BLaER1 treated with 17β-estradiol and CSF1 and Interleukin-3, amounts not matched to agents 10 nM and 100 nM (cell line): ENCODE measurements around the gene LPIN1.
A peak's percentile ranks its signal among the peaks of the same experiment; 100 is the strongest.

Experiments used
- H3K27ac ChIP-seq, 11 experiments: shearing (Covaris generic); formaldehyde crosslinking; 2 replicates each; pipeline ENCODE4 v1.8.1; 2022
- H3K27me3 ChIP-seq, 11 experiments: shearing (Covaris generic); formaldehyde crosslinking; 2 replicates each; pipeline ENCODE4 v1.8.1; 2022
- H3K36me3 ChIP-seq, 11 experiments: shearing (Covaris generic); formaldehyde crosslinking; 2 replicates each; pipeline ENCODE4 v1.8.1; 2022
- H3K4me1 ChIP-seq, 10 experiments: shearing (Covaris generic); formaldehyde crosslinking; 2 replicates each; pipeline ENCODE4 v1.8.1; 2022
- H3K4me2 ChIP-seq, 11 experiments: shearing (Covaris generic); formaldehyde crosslinking; 2 replicates each; pipeline ENCODE4 v1.8.1; 2022
- H3K4me3 ChIP-seq, 10 experiments: shearing (Covaris generic); formaldehyde crosslinking; 2 replicates each; pipeline ENCODE4 v1.8.1; 2022
- H3K9ac ChIP-seq, 11 experiments: shearing (Covaris generic); formaldehyde crosslinking; 2 replicates each; pipeline ENCODE4 v1.8.1; 2022
- H3K9me3 ChIP-seq, 11 experiments: shearing (Covaris generic); formaldehyde crosslinking; replicated peaks in 1 of 11; 2 replicates each; pipeline ENCODE4 v1.8.1; 2022
- H4K20me1 ChIP-seq, 11 experiments: shearing (Covaris generic); formaldehyde crosslinking; 2 replicates each; pipeline ENCODE4 v1.8.1; 2022
- Cebpa-rat ChIP-seq, 11 experiments: shearing (Covaris generic); IDR thresholded peaks; 2 replicates each; pipeline ENCODE4 v1.8.1; 2022

LPIN1 gene

DNA sequence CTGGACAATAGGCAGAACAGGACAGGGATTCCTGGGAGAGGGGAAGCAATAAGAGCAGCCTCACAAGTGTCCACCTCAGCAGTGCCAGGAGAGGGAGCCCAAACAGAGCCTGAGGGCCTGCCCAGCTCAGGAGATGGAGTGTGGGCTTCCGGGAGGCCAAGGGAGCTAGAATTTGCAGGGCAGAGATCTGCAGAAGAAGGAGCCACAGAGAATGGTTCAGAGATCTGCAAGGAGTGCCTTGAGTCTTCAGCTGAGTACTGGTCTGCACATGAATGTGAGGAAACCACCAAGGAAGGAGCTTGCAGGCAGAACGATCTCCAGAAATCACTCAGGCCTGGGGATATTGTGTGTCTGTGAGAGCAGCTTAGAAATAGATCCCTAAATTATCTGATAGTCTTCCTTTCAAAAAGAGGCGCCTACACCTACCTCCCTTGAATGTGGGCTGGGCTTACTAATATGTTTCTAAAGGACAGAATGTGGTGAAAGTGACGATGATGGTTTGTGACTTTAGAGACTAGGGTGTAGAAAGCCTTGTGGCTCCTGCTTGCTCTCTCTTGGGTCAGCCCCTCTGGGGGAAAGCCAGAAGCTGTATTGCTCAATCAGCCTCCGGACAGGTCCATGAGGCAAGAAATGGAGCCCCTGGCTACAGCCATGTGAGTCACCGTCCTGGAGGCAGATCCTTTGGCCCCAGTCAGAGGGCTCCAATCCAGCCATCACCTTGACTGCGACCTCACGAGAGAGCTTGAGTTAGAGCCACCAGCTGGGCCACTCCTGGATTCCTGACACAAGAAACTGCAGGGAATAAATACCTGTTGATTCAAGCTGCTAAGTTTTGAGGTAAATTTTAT is 7.6 kb upstream of the LPIN1 start:
- Histone ChIP-seq H4K20me1 (no peaks in the 10 kb centered on the region), H3K4me2 (peak overlapping the region in 4 of 11 experiments; percentile 0 to 49 (median 31); a peak in 5 of 22 replicates), H3K9me3 (no peaks in the 10 kb centered on the region), H3K4me1 (peaks cover 13 to 32% (median 18%) of the 10 kb centered on the region in 10 experiments), H3K27me3 (no peaks in the 10 kb centered on the region), H3K36me3 (no peaks in the 10 kb centered on the region), H3K9ac (no peak overlapping the region), H3K4me3 (no peak overlapping the region), H3K27ac (no peak overlapping the region)
- no peak; a peak in 1 of 22 replicates for TF ChIP-seq Cebpa-rat (IDR thresholded peaks at IDR 0.05)

DNA sequence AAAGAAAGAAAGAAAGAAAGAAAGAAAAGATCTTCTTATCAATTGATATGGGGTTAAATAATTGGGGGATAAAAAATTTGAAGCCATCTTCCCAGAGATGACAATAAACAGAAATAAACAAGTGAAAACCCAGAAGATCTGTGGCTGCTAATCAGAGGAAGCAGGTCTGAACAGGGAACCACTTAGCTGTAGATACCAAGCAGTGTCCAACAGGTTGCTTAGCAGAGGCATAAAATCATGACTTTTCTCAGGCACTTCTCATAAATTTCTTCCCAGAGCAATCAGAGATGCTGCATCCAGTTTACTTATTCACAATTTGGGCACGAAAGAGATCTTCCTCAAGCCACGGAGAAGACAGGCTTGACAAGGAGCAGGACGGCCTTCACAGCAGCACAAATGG is 5.7 kb upstream of the LPIN1 start:
- TF ChIP-seq Cebpa-rat (IDR thresholded peaks at IDR 0.05): no peak
- Histone ChIP-seq H3K4me3 (no peak overlapping the region), H4K20me1 (no peaks in the 10 kb centered on the region), H3K4me2 (no peak overlapping the region), H3K9ac (no peak overlapping the region), H3K27me3 (no peaks in the 10 kb centered on the region), H3K36me3 (no peaks in the 10 kb centered on the region), H3K9me3 (no peaks in the 10 kb centered on the region), H3K4me1 (peaks cover 31 to 50% (median 36%) of the 10 kb centered on the region in 10 experiments), H3K27ac (no peak overlapping the region)

DNA sequence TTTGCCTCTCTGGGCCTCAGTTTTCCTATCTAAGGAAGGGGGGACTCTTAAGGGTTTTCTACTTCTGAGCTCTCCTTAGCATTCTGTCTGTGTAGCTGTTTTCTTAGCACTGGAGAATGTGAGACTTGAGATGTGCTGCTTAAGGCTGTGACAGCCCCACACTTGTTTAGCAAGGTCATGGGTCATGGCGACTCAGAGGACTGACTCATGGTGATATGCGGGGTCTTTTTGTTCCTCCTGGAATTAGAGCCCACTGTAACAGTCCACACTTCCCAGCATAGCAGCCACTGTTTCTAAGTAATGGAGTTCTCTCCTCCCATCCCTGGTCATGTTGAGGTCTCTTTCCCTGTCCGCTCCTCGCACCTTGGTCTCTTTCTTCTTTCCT is 4.1 kb upstream of the LPIN1 start:
- H3K4me1 ChIP-seq: peaks cover 39 to 60% (median 46%) of the 10 kb centered on the region in 10 experiments
- H3K4me3 ChIP-seq: no peak overlapping the region
- H4K20me1 ChIP-seq: peaks cover 0 to 6% (median 0%) of the 10 kb centered on the region in 11 experiments; a peak in 5 of 22 replicates
- peak overlapping the region in 6 of 11 experiments; percentile 63 to 89 (median 80); a peak in 8 of 22 replicates for H3K4me2 ChIP-seq
- no peaks in the 10 kb centered on the region for H3K9me3 ChIP-seq
- no peaks in the 10 kb centered on the region for H3K27me3 ChIP-seq
- H3K9ac ChIP-seq: no peak overlapping the region
- no peak for TF ChIP-seq Cebpa-rat (IDR thresholded peaks at IDR 0.05)
- peak overlapping the region in 6 of 11 experiments; percentile 63 to 93 (median 73); a peak in 9 of 22 replicates for H3K27ac ChIP-seq
- no peaks in the 10 kb centered on the region for H3K36me3 ChIP-seq

DNA sequence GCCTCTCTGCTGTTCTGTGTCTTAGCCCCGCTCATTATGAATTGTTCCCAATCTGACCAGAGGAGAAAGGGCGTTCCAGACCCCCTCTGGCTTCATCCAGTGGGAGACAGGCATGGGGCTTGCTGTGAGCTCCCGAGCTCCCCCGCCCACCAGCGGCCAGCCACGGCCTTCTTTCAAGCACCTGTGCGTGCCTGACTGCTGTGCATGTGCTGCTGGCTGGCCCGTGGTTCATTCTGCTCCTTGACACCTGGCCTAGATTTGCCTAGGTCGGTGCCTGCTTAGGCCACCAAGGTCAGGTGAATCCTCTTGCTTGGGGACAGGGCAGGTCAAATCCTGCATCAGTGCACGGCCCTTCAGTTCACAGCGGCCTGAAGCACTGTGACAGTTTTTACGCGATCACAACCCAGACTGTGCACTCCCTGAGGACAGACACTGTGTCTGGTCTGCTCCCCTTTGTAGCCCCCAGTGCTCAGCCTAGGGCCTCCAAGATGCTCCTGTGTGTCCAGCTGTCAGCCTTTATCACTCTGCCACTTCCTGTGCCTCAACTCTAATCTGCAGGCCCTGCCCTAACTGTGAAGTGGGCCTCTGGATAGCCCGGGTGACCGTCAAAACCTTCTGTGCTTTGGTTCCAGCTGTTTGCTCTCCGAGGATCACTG is 3.6 kb upstream of the LPIN1 start:
- H3K4me1 ChIP-seq: peaks cover 43 to 65% (median 51%) of the 10 kb centered on the region in 10 experiments
- no peak overlapping the region for H3K4me3 ChIP-seq
- no peaks in the 10 kb centered on the region for H3K27me3 ChIP-seq
- no peaks in the 10 kb centered on the region for H3K36me3 ChIP-seq
- no peak for TF ChIP-seq Cebpa-rat (IDR thresholded peaks at IDR 0.05)
- peak overlapping the region in 9 of 11 experiments; percentile 44 to 93 (median 65); a peak in 18 of 22 replicates for H3K27ac ChIP-seq
- peak overlapping the region; percentile 58 to 89 (median 83); a peak in 21 of 22 replicates for H3K4me2 ChIP-seq
- H4K20me1 ChIP-seq: peaks cover 0 to 11% (median 3%) of the 10 kb centered on the region in 11 experiments; a peak in 15 of 22 replicates
- peak overlapping the region in 6 of 11 experiments; percentile 1 to 60 (median 46); a peak in 6 of 22 replicates for H3K9ac ChIP-seq
- no peaks in the 10 kb centered on the region for H3K9me3 ChIP-seq

DNA sequence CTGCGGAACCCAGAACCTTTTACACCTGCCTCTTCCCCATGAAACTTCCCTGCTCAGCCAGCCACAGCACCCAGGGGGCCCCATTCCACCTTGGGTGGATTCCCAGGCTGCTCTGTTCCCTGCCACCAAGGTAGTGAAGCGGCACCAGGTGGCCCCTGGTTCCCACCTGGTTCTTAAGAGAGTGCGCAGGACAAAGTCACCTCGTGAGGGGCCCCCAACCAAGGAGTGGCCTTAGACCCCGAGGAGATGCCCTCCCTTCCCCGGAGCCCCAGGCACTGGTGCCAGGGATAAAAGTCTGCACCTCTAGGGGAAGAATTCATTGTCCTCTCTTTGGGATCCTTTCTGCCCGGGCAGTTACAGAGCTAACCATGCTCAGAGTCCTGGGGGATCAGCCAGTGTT is 3.1 kb upstream of the LPIN1 start:
- Histone ChIP-seq H3K4me1 (peaks cover 48 to 69% (median 56%) of the 10 kb centered on the region in 10 experiments), H3K27ac (peak overlapping the region in 10 of 11 experiments; percentile 34 to 93 (median 64); a peak in 19 of 22 replicates), H4K20me1 (peaks cover 5 to 16% (median 9%) of the 10 kb centered on the region in 11 experiments; a peak in 19 of 22 replicates), H3K36me3 (no peaks in the 10 kb centered on the region), H3K27me3 (no peaks in the 10 kb centered on the region), H3K4me2 (peak overlapping the region; percentile 58 to 89 (median 83)), H3K9ac (peak overlapping the region in 6 of 11 experiments; percentile 1 to 60 (median 46); a peak in 9 of 22 replicates), H3K9me3 (no peaks in the 10 kb centered on the region), H3K4me3 (no peak overlapping the region)
- TF ChIP-seq Cebpa-rat (IDR thresholded peaks at IDR 0.05): no peak

DNA sequence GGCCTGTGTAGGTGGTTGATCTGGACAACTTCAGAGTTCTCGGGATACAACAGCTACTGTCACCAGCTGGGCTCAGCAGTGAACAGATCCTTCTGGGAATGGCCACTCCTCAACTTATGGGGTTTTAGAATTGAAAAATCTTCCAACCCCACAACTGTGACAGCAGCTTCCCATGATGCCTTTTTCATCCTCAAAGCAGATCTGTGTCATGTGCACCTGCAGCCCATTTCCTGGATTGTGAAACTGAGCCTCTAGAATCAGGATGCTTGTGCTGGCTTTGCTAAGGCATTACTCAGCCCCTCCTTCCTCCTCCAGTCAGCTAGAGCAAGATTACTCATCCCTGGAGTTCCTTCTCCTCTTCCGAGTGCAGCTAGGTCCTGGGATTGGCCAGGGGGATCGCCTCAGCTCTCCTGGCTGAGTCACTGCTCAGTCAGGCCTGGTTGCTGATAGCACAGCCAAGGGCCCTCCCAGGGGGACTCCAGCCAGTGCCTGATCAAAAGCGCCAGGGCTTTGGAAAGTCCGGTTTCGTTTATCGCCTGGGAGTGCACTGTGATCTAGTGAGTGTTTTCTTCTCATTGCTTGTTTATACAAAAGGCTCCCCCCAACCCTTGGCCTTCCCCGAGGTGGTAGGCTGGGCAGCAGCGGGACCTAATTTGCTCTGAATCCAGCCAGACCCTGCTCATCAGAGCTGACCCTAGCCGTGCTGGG is 2.4 kb upstream of the LPIN1 start:
- Histone ChIP-seq H3K9ac (peak overlapping the region; percentile 48 to 73 (median 63); a peak in 19 of 22 replicates), H3K27ac (peak overlapping the region; percentile 34 to 93 (median 73); a peak in 21 of 22 replicates), H3K36me3 (no peaks in the 10 kb centered on the region), H3K4me2 (peak overlapping the region; percentile 58 to 89 (median 84)), H3K27me3 (no peaks in the 10 kb centered on the region), H3K4me3 (peak overlapping the region in 2 of 10 experiments; percentile 0 to 30; a peak in 3 of 20 replicates), H3K4me1 (peaks cover 54 to 69% (median 60%) of the 10 kb centered on the region in 10 experiments), H3K9me3 (no peaks in the 10 kb centered on the region), H4K20me1 (peaks cover 11 to 22% (median 15%) of the 10 kb centered on the region in 11 experiments; a peak in 21 of 22 replicates)
- peak in 7 of 11 experiments; percentile 28 to 89 (median 51); a peak in 9 of 22 replicates for TF ChIP-seq Cebpa-rat (IDR thresholded peaks at IDR 0.05)

DNA sequence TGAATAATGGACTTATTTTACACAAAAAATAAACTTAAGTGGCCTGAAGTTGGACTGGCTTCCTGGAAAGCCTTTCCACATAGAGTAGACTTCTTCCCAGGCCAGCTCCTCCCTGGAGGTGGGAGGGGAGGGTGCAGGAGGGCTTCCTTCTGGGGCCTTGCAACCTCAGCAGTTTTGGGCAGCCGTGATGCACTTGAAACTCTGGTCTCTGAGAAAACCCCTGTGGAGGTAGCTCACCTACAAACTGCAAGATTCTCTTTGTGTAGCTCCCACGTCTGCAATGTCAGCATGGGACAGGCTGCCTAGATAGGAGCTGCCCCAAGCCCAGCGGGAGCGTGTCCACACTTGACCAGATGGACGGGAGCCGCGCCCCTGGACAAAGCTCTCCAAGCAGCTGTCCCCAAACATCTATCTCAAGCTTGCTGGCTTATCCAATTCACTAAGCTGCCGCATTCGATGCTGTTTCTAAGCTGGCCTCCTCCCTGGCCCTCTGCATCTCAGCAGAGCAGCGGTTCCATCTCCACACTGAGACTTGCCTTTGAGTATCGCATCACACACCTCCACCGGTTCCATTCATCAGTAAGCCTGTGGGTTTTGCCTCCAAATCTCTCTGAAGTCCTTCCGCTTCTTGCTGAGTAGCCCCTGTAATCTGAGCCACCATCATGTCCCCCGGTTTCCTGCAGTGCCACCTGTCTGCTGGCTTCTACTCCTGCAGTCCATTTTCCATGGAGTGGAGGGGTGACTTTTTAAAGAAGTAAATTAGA is 1.6 kb upstream of the LPIN1 start:
- H3K27me3 ChIP-seq: no peaks in the 10 kb centered on the region
- H3K9ac ChIP-seq: peak overlapping the region; percentile 48 to 73 (median 63); a peak in 19 of 22 replicates
- no peaks in the 10 kb centered on the region for H3K9me3 ChIP-seq
- H3K36me3 ChIP-seq: no peaks in the 10 kb centered on the region
- H3K4me1 ChIP-seq: peaks cover 62 to 74% (median 66%) of the 10 kb centered on the region in 10 experiments
- H3K4me3 ChIP-seq: peak overlapping the region in 2 of 10 experiments; percentile 0 to 30; a peak in 3 of 20 replicates
- no peak for TF ChIP-seq Cebpa-rat (IDR thresholded peaks at IDR 0.05)
- H3K27ac ChIP-seq: peak overlapping the region; percentile 34 to 93 (median 73); a peak in 21 of 22 replicates
- peak overlapping the region; percentile 58 to 89 (median 84) for H3K4me2 ChIP-seq
- peaks cover 19 to 31% (median 23%) of the 10 kb centered on the region in 11 experiments; a peak in 21 of 22 replicates for H4K20me1 ChIP-seq
